GM10248 (cell line): ENCODE measurements around the gene FAM78B.

Experiments
- CTCF ChIA-PET: fragments of 300-600 bp; sonication (Branson Sonifier 250); formaldehyde crosslinking; extraction: SDS; loops from one replicate; lab custom pipeline; 2021; ENCODE audit warnings: antibody characterized with exemption; lab: Yijun Ruan, JAX
- POLR2A ChIA-PET: fragments of 350-650 bp; sonication (Branson Sonifier 250); formaldehyde crosslinking; extraction: SDS; loops from one replicate; lab custom pipeline; 2020; ENCODE audit warnings: antibody characterized with exemption; lab: Yijun Ruan, JAX
- DNase-seq: peaks from one replicate; pipeline ENCODE4 v3.0.0; 2012; ENCODE audit errors: extremely low spot score
- TF ChIP-seq, protein P1 (sequence below): IDR thresholded peaks from 2 replicates; pipeline ENCODE4 v1.5.1; 2012; ENCODE audit warnings: mild to moderate bottlenecking, low read depth; ENCODE audit errors: extremely low read depth, missing control alignments, control extremely low read depth

Gene FAM78B

DNA sequence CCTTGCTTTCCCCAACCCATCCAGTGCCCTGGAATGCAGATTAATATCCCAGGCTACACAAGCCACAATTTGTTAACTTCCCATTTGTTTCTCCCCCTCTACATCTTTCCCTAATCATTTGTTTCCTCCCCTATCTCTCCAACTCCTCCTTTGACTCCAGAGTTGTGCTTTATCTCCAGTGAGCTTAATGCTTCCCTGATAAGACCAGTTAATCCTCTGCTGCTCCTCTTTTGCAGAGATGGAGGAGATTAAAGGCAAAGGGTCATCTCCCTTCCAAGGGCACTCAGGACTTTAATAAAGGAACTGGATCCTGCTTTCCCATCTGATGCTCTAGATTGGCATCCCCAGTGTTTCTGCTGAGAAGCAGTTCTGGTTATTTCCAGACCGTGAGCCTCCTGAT, 7.1 kb downstream of the FAM78B start:
- POLR2A ChIA-PET = no interaction called here
- CTCF ChIA-PET = interaction anchor here (2.1 kb wide), 1 partner anchor 24 kb away, joined by 4 read pairs; no protein-coding TSS in a partner anchor
- TF ChIP-seq, protein P1, sequence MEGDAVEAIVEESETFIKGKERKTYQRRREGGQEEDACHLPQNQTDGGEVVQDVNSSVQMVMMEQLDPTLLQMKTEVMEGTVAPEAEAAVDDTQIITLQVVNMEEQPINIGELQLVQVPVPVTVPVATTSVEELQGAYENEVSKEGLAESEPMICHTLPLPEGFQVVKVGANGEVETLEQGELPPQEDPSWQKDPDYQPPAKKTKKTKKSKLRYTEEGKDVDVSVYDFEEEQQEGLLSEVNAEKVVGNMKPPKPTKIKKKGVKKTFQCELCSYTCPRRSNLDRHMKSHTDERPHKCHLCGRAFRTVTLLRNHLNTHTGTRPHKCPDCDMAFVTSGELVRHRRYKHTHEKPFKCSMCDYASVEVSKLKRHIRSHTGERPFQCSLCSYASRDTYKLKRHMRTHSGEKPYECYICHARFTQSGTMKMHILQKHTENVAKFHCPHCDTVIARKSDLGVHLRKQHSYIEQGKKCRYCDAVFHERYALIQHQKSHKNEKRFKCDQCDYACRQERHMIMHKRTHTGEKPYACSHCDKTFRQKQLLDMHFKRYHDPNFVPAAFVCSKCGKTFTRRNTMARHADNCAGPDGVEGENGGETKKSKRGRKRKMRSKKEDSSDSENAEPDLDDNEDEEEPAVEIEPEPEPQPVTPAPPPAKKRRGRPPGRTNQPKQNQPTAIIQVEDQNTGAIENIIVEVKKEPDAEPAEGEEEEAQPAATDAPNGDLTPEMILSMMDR = no peak
- no peak for DNase-seq

DNA sequence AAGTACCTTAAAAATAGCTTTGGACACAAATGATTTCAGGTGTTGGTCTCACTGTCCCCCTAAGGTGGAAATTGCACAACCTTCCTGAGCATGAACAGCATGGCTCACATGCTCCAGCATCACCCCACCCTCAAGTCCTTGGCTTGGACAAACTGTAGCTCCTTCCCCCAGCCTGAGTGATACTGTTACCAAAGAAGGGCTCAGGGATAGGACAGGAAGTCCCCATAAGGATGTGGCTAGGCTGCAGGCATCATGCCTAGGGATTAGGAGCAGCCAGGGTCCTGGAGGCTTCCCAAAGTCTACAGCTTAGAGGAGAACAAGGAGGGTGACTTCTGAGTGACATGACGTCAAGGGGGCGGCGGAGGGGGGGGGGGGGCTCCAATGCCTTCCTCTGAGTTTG, 10.1 kb downstream of the FAM78B start:
- POLR2A ChIA-PET = no interaction called here
- TF ChIP-seq, protein P1 = no peak
- DNase-seq = no peak
- CTCF ChIA-PET = interaction anchor here (1.0 to 2.4 kb wide), 3 partner anchors 8 to 229 kb away, joined by 3 to 9 read pairs (median 7); no protein-coding TSS in a partner anchor

DNA sequence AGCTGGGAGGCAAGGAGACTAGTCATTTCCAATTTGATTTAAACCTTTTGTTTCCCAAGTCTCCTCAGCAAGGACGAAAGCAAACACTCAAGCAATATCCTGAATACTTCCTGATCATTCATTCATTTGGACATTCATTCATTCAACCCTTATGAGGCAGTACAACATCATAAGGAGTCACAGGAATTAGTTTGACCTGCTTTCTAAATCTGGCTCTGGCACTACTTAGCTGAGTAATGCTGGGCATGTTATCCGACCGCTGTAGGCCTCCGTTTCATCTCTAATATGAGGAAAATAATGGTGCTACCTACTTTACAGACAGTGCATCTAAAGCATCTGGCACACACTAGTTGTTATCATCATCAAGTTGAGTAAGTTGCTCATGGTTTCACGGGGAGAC, 11.7 kb downstream of the FAM78B start:
- ChIA-PET CTCF (interaction anchor here (1.1 to 2.4 kb wide), 3 partner anchors 8 to 16 kb away, joined by 3 to 7 read pairs (median 5); no protein-coding TSS in a partner anchor), POLR2A (no interaction called here)
- DNase-seq = no peak
- TF ChIP-seq, protein P1 = no peak

DNA sequence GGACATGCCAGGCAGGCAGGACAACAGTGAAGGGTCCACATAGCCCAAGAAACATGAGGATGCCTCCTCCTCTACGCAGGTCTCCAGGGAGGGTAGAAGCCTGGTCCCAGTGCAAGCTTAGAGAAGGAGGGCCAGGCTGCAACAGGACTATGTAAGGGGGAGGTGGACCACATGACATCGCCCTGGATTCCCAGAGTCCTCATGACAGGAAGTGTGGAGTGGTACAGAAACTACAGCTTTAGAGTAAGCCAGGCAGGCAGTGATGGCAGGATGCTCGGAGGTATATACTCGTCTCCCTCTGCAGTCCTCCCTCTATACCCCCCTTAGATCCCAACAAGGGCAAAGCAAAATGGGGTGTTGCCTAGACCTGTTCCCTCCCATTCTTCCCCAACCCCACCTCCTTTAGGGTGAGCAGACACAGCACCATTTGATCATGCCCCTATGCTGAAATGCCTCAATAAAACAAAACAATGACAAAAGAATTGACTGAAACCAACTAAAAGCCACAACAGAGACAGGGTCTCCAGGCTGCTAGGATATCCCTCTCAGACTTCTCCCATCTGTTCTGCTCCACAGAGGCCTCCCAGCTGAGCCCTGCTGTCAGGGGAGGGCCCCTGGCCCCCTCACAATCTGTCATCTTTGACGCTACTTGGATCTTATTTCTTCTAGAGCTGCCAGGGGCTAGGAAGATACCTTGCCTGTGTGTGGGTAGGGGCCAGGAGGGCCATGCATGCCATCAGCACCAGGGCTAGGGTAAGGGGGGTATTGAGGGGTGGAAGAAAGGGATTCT, 13.1 kb downstream of the FAM78B start:
- POLR2A ChIA-PET = no interaction called here
- CTCF ChIA-PET = interaction anchor here (1.0 to 2.7 kb wide), 3 partner anchors 11 to 228 kb away, joined by 3 to 9 read pairs (median 9); no protein-coding TSS in a partner anchor
- TF ChIP-seq, protein P1 = no peak
- DNase-seq = no peak

DNA sequence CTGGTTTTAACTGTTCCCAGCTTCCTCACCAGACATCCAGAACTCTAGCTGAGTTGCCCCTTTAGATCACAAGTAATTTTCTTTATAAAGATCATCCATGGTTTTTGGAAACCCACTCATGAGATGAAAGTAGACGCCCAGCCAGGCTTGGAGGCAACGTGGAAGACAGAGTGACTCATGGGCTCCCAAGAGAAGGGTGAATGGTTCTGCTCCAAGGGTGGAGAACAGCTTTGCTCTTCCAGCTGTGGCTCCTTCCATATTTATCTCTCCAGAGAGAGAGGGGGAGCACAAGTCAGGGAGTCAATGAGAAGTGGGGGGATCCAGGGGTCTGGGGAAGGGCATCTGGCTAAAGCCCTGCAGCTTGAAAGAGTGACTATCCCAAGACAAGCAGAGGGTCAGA, 13.8 kb downstream of the FAM78B start:
- DNase-seq = no peak
- ChIA-PET POLR2A (no interaction called here), CTCF (interaction anchor here (1.0 to 2.7 kb wide), 3 partner anchors 11 to 227 kb away, joined by 3 to 9 read pairs (median 9); no protein-coding TSS in a partner anchor)
- TF ChIP-seq, protein P1 = no peak

DNA sequence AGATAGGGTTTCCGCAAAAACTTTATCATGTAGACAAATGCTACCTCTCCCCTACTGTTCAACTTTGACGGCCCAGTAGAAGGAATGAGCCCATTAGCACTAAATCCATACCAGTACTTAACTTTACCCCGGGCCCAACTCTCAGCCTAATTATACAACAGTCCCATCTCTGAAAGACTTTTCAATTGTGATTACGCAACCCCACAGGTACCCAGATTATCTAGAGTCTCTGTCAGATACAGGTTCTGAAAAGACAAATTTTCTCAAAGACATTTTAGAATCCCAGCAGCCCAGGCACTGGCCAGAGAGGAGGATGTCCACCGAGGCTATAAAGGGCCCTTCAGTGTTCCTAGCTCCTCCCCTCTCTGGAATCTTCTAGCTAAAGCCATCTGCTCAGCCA, 15.0 kb downstream of the FAM78B start:
- CTCF ChIA-PET = interaction anchor here (1.1 to 2.7 kb wide), 3 partner anchors 9 to 13 kb away, joined by 3 to 9 read pairs (median 9); no protein-coding TSS in a partner anchor
- TF ChIP-seq, protein P1 = no peak
- no peak for DNase-seq
- POLR2A ChIA-PET = no interaction called here
